GM12878 (cell line): ENCODE data around the gene SIRPD. TPM values are rescaled to one million over a fixed set of nuclear protein-coding genes. Genes with fewer than 3 reads are reported as not detected.

Source experiments
- CBFB ChIP-seq: IDR thresholded peaks from 2 replicates; pipeline ENCODE4 v1.6.1; 2016; ENCODE audit warnings: antibody characterized with exemption, low read depth
- CHD4 ChIP-seq: fragments of 200-600 bp; sonication (generic); IDR thresholded peaks from 2 replicates; pipeline ENCODE4 v1.6.1; 2016; ENCODE audit warnings: mild to moderate bottlenecking
- LARP7 ChIP-seq: fragments of 450-650 bp; IDR thresholded peaks from 2 replicates; pipeline ENCODE4 v1.6.1; 2017; ENCODE audit warnings: mild to moderate bottlenecking
- MEF2A ChIP-seq: IDR thresholded peaks from 2 replicates; pipeline ENCODE4 v1.6.1; 2011; ENCODE audit warnings: low read depth, mild to moderate bottlenecking, low read length, moderate library complexity; ENCODE audit not compliant: insufficient read depth
- MEF2B ChIP-seq: fragments of 450-650 bp; IDR thresholded peaks from 2 replicates; pipeline ENCODE4 v1.6.1; 2018; ENCODE audit warnings: mild to moderate bottlenecking, moderate library complexity; ENCODE audit not compliant: partially characterized antibody, poor library complexity, severe bottlenecking
- NBN ChIP-seq: fragments of 450-650 bp; IDR thresholded peaks from 2 replicates; pipeline ENCODE4 v1.6.1; 2016
- SPI1 ChIP-seq: IDR thresholded peaks from 2 replicates; pipeline ENCODE4 v1.6.1; 2011; ENCODE audit warnings: low read depth, mild to moderate bottlenecking, low read length, moderate library complexity, borderline replicate concordance; ENCODE audit not compliant: insufficient read depth
- SREBF1 ChIP-seq: IDR thresholded peaks from 2 replicates; pipeline ENCODE4 v1.6.1; 2012; ENCODE audit warnings: mild to moderate bottlenecking, low read length
- SUPT20H ChIP-seq: IDR thresholded peaks from 2 replicates; pipeline ENCODE4 v1.6.1; 2011; ENCODE audit warnings: low read depth, mild to moderate bottlenecking, low read length, moderate library complexity, borderline replicate concordance; ENCODE audit not compliant: control insufficient read depth
- polyA plus RNA-seq, 11 experiments: library from polyadenylated mRNA; depleted of rRNA in 4 of 11; unstranded in 6 of 11; stranded (reverse) in 5 of 11; fragments of >200 nt; fragmentation: Nextera tagmentation in 4 of 11; fragmentation: Illumina TruSeq in 1 of 11; extraction: Ambion mirVana in 4 of 11; extraction: Trizol in 1 of 11; gene quantifications; 1 replicate in 1 of 11; 2 replicates in 10 of 11; pipeline versions ENCODE4 v1.2.1 to v1.2.3, GENCODE V29; 2011 to 2016; ENCODE audit warnings: inconsistent platforms in 2 of 11, missing spikeins in 2 of 11, low read depth in 1 of 11
- total RNA-seq, 4 experiments: library from RNA; depleted of rRNA in 3 of 4; stranded (reverse); fragments of >200 nt in 3 of 4; fragmentation: Illumina TruSeq in 1 of 4; extraction: Trizol in 1 of 4; gene quantifications; 2 replicates each; pipeline versions ENCODE4 v1.2.1 to v1.2.3, GENCODE V29; 2013 to 2021
- TF ChIP-seq, protein P1 (sequence below): fragments of 450-650 bp; IDR thresholded peaks from 2 replicates; pipeline ENCODE4 v1.6.1; 2017; ENCODE audit warnings: mild to moderate bottlenecking, moderate library complexity
- TF ChIP-seq, protein P2 (sequence below): fragments of 450-650 bp; IDR thresholded peaks from 2 replicates; pipeline ENCODE4 v1.6.1; 2017; ENCODE audit warnings: mild to moderate bottlenecking, moderate library complexity
- TF ChIP-seq, protein P3 (sequence below): fragments of 450-650 bp; conservative IDR thresholded peaks from 2 replicates; pipeline ENCODE4 v1.6.1; 2017; ENCODE audit warnings: mild to moderate bottlenecking, moderate library complexity
- TF ChIP-seq, protein P4 (sequence below): fragments of 450-650 bp; IDR thresholded peaks from 2 replicates; pipeline ENCODE4 v1.6.1; 2018; ENCODE audit warnings: mild to moderate bottlenecking, low read depth, moderate library complexity; ENCODE audit not compliant: partially characterized antibody

SIRPD gene
- total and polyA plus RNA-seq, 10 of the 15 experiments (the other 5 are each of a cell fraction or from before 2014, with no cell fraction given): 0.10 to 1.6 (median 0.88) TPM

DNA sequence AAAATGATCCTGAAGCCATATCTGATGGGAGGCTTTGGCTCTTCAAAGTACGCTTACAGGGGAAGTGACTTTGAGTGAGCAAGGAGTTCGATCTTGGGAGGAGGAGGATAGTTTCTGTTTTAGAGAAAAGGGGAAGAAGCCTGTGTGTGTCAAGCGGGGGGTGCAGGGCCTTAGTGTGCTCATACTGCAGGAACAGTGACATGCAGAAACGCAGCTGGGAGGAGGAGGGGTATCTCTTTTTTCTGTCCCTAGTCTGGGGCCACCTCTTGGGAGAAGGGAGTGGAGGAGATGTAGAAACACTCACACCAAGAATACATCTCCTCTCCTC, 19.8 kb downstream of the SIRPD start (continued):
- TF ChIP-seq, protein P1, sequence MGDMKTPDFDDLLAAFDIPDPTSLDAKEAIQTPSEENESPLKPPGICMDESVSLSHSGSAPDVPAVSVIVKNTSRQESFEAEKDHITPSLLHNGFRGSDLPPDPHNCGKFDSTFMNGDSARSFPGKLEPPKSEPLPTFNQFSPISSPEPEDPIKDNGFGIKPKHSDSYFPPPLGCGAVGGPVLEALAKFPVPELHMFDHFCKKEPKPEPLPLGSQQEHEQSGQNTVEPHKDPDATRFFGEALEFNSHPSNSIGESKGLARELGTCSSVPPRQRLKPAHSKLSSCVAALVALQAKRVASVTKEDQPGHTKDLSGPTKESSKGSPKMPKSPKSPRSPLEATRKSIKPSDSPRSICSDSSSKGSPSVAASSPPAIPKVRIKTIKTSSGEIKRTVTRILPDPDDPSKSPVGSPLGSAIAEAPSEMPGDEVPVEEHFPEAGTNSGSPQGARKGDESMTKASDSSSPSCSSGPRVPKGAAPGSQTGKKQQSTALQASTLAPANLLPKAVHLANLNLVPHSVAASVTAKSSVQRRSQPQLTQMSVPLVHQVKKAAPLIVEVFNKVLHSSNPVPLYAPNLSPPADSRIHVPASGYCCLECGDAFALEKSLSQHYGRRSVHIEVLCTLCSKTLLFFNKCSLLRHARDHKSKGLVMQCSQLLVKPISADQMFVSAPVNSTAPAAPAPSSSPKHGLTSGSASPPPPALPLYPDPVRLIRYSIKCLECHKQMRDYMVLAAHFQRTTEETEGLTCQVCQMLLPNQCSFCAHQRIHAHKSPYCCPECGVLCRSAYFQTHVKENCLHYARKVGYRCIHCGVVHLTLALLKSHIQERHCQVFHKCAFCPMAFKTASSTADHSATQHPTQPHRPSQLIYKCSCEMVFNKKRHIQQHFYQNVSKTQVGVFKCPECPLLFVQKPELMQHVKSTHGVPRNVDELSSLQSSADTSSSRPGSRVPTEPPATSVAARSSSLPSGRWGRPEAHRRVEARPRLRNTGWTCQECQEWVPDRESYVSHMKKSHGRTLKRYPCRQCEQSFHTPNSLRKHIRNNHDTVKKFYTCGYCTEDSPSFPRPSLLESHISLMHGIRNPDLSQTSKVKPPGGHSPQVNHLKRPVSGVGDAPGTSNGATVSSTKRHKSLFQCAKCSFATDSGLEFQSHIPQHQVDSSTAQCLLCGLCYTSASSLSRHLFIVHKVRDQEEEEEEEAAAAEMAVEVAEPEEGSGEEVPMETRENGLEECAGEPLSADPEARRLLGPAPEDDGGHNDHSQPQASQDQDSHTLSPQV: no peak
- TF ChIP-seq, protein P2, sequence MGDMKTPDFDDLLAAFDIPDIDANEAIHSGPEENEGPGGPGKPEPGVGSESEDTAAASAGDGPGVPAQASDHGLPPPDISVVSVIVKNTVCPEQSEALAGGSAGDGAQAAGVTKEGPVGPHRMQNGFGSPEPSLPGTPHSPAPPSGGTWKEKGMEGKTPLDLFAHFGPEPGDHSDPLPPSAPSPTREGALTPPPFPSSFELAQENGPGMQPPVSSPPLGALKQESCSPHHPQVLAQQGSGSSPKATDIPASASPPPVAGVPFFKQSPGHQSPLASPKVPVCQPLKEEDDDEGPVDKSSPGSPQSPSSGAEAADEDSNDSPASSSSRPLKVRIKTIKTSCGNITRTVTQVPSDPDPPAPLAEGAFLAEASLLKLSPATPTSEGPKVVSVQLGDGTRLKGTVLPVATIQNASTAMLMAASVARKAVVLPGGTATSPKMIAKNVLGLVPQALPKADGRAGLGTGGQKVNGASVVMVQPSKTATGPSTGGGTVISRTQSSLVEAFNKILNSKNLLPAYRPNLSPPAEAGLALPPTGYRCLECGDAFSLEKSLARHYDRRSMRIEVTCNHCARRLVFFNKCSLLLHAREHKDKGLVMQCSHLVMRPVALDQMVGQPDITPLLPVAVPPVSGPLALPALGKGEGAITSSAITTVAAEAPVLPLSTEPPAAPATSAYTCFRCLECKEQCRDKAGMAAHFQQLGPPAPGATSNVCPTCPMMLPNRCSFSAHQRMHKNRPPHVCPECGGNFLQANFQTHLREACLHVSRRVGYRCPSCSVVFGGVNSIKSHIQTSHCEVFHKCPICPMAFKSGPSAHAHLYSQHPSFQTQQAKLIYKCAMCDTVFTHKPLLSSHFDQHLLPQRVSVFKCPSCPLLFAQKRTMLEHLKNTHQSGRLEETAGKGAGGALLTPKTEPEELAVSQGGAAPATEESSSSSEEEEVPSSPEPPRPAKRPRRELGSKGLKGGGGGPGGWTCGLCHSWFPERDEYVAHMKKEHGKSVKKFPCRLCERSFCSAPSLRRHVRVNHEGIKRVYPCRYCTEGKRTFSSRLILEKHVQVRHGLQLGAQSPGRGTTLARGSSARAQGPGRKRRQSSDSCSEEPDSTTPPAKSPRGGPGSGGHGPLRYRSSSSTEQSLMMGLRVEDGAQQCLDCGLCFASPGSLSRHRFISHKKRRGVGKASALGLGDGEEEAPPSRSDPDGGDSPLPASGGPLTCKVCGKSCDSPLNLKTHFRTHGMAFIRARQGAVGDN: no peak
- TF ChIP-seq SUPT20H: no peak
- TF ChIP-seq LARP7: no peak
- no peak for TF ChIP-seq CHD4
- TF ChIP-seq, protein P3, sequence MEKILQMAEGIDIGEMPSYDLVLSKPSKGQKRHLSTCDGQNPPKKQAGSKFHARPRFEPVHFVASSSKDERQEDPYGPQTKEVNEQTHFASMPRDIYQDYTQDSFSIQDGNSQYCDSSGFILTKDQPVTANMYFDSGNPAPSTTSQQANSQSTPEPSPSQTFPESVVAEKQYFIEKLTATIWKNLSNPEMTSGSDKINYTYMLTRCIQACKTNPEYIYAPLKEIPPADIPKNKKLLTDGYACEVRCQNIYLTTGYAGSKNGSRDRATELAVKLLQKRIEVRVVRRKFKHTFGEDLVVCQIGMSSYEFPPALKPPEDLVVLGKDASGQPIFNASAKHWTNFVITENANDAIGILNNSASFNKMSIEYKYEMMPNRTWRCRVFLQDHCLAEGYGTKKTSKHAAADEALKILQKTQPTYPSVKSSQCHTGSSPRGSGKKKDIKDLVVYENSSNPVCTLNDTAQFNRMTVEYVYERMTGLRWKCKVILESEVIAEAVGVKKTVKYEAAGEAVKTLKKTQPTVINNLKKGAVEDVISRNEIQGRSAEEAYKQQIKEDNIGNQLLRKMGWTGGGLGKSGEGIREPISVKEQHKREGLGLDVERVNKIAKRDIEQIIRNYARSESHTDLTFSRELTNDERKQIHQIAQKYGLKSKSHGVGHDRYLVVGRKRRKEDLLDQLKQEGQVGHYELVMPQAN: no peak
- no peak for TF ChIP-seq CBFB
- 0 out of 2 replicates have a peak, but pooled peaks have one; percentile 12 for TF ChIP-seq MEF2A
- no peak for TF ChIP-seq SREBF1
- no peak for TF ChIP-seq MEF2B
- peak; percentile 65; the same call in 1 of the 2 replicates for TF ChIP-seq NBN
- peak; percentile 76; the same call in 1 of the 2 replicates for TF ChIP-seq SPI1
- TF ChIP-seq, protein P4, sequence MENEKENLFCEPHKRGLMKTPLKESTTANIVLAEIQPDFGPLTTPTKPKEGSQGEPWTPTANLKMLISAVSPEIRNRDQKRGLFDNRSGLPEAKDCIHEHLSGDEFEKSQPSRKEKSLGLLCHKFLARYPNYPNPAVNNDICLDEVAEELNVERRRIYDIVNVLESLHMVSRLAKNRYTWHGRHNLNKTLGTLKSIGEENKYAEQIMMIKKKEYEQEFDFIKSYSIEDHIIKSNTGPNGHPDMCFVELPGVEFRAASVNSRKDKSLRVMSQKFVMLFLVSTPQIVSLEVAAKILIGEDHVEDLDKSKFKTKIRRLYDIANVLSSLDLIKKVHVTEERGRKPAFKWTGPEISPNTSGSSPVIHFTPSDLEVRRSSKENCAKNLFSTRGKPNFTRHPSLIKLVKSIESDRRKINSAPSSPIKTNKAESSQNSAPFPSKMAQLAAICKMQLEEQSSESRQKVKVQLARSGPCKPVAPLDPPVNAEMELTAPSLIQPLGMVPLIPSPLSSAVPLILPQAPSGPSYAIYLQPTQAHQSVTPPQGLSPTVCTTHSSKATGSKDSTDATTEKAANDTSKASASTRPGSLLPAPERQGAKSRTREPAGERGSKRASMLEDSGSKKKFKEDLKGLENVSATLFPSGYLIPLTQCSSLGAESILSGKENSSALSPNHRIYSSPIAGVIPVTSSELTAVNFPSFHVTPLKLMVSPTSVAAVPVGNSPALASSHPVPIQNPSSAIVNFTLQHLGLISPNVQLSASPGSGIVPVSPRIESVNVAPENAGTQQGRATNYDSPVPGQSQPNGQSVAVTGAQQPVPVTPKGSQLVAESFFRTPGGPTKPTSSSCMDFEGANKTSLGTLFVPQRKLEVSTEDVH: no peak
